GM15510 (cell line): Measurements from ENCODE around the gene ZNF638.

ENCODE experiments used
- POLR2A ChIP-seq: IDR thresholded peaks from 3 replicates; pipeline ENCODE4 v1.6.1; 2011; ENCODE audit warnings: borderline replicate concordance; ENCODE audit not compliant: insufficient read length; ENCODE audit errors: extremely low read depth

The ZNF638 gene

DNA sequence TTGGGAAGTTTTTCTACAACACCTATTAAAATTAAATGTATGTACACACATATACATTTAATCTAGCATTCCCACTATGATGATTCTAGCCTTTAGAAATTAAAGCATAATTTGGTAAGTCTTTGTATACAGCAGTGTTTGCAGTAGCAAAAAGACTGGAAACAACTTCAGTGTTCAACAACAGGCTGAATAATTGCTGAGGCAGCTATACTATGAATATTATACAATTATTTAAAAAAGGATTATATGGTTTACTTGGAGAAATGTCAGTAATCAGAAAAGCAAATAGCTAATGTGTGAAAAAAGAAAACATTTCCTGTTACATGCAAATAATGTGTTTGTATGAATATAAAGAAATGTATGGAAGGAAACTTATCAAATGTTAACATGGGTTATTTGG, 1.4 kb upstream of the ZNF638 start:
- TF ChIP-seq POLR2A: no peak

DNA sequence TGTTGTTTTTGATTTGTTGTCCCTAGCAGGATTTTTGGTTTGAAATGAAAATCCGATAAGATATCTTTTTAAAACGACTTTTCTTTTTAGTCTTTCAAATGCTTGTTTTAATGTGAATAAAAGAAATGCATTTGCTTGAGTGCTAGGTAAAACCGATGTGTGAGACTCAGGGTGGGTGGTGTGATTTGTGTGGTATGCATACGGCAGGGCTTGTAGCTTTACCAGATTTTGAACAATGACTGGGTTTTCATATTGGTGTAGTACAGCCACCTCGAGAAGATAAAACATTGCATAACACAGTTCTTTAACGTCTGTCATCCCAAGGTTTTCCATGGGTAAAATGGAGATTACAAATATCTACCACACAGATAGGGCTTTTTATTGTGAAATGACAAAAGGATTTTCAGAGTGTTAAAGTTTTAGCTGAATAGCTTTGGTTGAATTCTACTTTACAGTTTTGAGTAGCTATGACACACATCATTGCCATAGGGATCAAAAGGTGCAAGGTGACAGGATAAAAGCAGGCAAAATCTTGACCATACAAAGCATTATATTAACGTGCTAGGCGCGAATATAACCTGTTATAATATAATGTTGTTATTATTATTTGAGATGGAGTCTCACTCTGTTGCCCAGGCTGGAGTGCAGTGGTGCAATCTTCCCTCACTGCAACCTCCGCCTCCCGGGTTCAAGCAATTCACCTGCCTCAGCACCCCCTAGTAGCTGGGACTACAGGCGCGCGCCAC, 824 bp upstream of the ZNF638 start:
- no peak for TF ChIP-seq POLR2A

DNA sequence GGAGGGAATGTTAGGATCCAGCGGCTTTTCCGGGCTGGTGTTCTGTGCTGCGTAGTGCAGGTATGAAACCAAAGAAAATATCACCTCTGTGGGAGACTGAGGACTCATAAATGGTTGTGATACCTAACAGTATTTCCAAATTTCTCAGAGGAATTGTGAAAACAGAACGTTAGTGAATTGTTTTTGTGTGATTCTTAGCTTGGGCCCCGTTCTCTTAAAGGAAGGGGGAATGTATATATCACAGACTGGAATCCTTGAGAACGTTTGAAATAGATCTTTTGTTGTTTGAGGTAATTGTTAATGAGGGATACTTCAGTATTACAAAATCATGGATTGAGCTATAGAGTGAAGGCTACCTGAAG, 834 bp downstream of the ZNF638 start:
- TF ChIP-seq POLR2A: no peak

DNA sequence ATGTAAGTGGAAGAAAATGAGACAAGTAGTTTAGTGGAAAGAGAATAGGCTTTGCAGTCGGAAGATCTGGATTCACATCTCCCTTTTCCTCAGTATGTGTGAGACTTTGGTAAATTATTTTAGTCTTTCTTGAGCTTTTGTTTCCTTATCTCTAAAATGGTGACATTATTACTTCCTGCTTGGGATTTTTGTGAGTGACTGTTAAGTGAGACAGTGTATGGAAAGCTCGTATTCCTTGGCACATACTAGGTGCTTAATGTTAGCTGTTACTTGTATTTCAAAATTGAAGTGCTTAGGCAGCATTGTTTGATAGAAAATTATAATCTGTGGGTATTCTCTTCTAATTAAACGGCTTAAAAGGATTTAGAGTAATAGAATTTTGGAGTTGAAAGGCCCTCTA, 2.0 kb downstream of the ZNF638 start:
- TF ChIP-seq POLR2A: no peak

DNA sequence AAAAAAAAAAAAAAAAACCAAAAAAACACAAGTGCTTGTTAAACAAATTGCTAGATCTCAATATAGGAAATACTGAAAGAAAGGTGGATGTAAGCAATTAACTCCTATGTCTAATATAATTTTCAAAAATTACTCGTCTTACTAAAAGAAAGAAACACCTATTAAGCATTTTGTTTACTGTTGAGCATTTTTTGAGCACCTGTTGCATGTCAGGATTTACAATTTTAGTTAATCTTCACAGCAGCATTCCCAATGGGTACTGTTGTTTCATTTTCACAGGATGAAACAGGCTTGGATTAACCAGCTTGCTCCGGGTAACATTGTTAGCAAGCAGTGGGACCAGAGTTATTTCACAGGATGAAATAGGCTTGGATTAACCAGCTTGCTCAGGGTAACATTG, 4.8 kb downstream of the ZNF638 start:
- TF ChIP-seq POLR2A: no peak

DNA sequence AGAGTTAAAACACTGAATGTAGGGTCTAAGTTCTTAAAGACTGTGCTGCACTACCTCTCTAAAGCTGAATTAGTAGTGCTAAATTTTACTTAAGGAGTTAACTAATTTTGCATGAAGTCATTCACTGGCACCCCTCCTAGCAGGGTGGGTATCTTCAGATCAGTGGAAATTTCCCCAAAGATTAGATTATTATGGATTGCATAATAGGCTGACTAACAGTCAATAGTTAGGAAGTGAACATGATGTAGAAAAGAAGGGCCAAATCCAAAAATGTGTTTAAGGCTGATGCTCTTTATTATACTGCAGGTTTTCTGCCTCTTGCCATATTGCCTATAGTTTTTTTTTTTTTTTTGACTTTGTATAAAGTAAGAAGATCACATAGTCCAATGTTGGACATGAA, 5.2 kb downstream of the ZNF638 start:
- no peak for TF ChIP-seq POLR2A

DNA sequence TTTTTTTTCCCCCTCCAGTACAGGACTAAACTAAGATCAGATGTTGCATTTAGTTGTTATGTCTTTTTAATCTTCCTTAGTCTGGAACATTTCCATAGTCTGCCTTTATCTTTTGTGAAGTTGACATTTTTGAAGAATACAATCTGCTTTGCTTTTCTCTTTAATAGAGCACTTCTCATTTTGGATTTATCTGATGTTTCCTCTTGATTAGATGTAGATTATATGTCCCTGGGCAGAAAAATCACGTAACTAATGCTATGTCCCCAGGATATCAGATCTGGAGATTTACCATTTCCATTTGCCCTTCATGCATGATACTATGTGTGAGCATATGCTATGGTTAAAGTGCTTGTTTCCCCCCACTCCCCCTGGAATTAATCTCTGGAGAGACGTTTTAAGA, 6.2 kb downstream of the ZNF638 start:
- TF ChIP-seq POLR2A: no peak

DNA sequence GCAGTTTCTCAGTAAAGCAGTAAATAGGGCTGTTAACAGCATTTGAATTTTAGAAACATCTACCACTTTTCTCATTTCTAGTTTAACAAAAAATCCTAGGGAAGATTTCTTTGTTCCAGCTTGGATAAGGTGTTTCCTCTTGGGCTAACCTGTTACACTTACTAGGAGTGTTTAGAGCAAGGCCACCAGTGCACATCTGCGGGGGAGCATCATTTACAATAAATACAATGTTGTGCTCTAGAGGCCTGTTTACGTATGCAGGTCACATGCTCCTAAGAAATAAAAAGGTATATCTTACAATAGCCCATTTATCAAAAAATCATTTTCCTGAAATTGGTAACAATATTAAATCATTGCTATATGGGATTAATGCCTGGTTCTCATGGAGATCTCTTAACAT, 8.1 kb downstream of the ZNF638 start:
- TF ChIP-seq POLR2A: no peak

DNA sequence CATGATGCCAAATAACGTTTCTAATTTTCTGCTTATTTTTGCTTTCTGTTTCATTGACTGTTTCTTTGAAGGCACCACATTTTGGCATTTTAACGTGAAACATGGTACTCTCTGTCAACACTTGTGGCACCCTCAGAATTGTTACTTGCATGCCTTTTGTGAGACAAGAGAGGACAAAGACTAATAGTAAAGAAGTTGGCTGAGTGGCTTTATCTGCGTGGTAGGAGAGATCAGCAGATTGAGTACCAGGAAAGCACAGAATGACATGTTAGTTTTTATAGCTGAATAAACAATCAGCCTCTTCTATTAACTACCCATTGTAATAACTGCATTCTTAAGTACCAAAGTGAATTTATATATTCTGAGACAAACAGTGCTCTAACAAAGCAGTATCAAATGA, 8.6 kb downstream of the ZNF638 start:
- TF ChIP-seq POLR2A: no peak

DNA sequence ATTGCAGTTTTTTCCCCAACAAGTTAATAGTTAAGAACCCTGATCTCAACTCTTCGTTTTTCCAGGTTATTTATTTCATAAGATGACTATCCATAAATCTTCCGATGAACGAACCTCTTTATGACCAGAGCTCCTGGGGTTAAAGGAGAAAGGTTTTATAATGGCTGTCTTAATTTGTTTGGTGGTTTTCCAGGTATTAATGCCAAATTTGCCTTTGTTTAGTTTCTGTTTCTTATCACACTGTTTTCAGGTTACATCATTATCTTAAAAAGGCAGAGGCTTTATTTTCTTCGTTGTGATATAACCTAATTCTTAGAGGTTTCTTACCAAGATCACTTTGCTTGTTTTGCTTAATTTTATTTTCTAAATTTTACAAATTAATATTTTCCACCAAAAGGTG, 10.1 kb downstream of the ZNF638 start:
- TF ChIP-seq POLR2A: no peak

DNA sequence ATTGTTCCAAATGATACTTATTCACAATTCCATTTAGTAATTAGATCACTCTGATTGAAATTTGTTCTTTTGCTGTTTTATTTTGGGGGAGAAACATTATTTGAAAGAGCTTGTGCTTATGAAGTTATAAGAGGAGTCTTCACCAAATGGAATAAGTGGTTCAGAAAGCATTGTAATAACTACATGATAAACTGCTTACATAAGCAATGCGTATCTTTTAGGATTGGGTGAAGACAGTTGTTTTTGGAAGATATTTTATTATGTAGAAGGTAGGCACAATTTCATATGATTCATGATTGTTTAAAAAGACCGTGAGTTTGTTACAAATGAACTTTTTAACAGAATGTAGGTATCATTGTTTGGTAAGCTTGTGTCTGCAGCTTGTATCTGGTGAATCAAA, 14.5 kb downstream of the ZNF638 start:
- no peak for TF ChIP-seq POLR2A

DNA sequence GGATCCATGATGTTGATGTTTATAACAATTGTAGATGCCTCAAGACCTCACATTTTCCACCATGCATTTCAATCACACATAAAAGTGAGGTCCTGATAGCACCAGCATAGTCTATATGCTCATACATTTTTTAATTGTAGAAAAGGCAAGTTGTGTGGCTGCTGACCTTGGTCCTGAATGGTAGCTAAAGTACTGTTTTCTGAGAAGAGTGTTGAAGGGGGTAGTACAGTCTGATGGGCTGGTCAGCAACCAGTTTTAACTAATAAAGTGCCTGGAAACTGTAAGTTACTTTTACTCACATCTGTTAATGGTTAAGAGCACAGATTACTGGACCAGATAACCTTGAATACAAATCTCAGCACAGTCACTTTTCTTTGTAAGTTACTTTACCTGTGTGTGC, 15.9 kb downstream of the ZNF638 start:
- no peak for TF ChIP-seq POLR2A

DNA sequence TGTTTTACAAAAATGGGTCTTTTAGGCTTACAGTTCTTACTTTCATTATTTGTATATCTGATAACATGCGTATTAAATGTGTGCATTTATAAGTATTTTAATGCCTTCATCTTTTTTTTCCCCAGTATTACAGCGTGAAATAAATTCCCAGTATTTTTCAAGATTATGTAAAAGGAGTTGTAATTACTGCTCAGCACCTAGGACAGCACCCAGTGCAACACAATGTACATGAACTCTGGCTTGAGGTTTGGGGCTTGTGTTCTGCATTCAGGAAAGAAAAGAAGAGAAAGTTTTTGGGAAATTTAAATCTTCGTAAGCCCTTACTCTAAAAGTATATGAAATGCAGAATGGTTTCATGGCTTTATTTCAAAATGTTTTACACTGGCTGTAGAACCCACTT, 16.7 kb downstream of the ZNF638 start:
- TF ChIP-seq POLR2A: no peak

DNA sequence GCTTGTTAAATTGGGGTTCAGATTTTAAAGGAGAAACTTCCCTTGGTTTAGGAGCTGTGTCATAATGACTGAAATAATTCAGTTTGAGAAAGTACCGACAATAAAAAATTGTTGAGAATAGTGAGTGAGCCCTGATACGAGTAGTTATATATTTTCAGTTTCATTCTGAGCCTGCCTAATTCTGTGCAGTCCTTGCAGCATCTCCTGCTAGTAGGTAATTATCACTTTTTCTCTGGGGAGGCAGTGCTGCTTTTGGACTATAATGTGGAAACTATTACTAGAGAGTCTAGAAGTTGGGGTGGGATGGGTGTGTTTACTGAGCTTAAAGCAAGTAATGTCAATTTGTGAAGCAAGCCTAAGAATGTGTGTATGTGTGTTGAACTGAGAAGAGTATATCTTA, 21.7 kb downstream of the ZNF638 start:
- TF ChIP-seq POLR2A: no peak

DNA sequence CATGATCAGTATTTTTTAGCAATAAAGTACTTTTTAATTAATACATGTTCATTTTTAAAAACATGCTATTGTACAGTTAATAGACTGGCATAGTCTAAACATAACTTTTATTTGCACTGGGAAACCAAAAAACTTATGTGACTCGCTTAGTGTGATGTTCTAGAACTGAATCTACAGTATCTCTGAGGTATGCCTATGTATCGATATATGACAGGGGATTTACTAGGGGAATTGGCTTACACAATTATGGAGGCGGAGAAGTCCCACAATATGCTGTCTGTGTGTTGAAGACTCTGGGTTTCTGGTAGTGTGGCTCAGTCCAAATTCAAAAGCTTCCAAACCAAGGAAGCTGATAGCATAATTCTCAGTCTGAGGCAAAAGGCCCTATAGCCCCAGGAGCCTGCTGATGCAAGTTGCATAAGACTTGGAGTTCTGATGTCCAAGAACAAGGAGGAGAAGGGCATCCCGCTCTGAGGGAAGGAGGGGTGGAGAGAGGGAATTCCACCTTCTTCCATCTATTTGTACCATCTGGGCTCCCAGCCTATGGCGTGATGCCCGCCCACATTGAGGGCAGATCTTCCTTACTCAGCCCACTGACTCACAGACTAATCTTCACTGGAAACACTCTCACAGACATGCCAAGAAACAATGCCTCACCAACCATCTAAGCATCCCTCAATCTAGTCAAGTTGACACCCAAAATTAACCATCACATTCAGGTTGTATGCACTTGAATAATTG, 27.5 kb downstream of the ZNF638 start:
- TF ChIP-seq POLR2A: no peak

DNA sequence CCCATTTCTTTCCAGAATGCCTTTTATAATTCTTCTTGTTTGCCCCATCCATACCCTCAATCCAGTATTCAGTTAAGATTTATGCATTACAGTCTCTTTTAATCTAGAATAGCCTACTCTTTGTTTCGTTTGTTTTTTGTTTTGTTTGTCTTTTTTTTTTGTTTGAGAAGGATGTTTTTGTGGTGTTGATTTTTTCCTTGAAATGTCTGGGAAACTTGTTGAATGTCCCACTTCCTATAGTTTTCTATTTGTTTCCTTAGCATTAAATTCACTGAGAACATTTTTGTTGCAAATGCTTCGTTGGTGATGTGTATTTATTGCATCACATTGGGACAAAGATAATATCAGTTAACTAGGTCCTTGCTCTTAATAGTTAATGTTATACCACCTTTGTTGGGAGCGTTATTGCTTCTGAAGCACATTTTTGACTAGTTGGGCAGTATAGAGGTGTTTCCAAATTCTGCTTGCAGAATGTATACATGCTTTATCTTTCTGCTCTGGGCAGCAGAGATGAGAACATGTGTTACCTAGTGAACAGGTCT, 28.9 kb downstream of the ZNF638 start:
- TF ChIP-seq POLR2A: no peak
